Left lung (tissue), 10 donors: Measurements from ENCODE around the gene TRUB1. TPM values are rescaled to one million over a fixed set of nuclear protein-coding genes. Genes with fewer than 3 reads are reported as not detected.

Experiments used
- ATAC-seq: fragments of 200-7000 bp; cut with Tn5 transposase; one replicate; pipeline ENCODE4 v1.9.1; 2020; ENCODE audit warnings: moderate library complexity
- DNase-seq, 4 donors: peaks; one replicate each; pipeline ENCODE4 v3.0.0-alpha.2; 2013 to 2020
- H3K27ac ChIP-seq, 2 donors: fragments of 200-600 bp; sonication (generic) in 1 of 2; one replicate each; pipeline versions ENCODE4 v1.5.0 to v1.8.0; 2020 to 2021
- H3K27me3 ChIP-seq, 2 donors: fragments of 200-600 bp; sonication (generic) in 1 of 2; one replicate each; pipeline versions ENCODE4 v1.5.0 to v1.8.0; 2020 to 2021
- H3K36me3 ChIP-seq, 2 donors: fragments of 200-600 bp; sonication (generic) in 1 of 2; one replicate each; pipeline versions ENCODE4 v1.5.0 to v1.8.0; 2020 to 2021
- H3K4me1 ChIP-seq, 2 donors: fragments of 200-600 bp; one replicate each; pipeline ENCODE4 v1.8.0; 2021
- H3K4me3 ChIP-seq, 2 donors: fragments of 200-600 bp; sonication (generic) in 1 of 2; one replicate each; pipeline versions ENCODE4 v1.5.0 to v1.8.0; 2020 to 2021; ENCODE audit warnings: mild to moderate bottlenecking in 1 of 2
- H3K9me3 ChIP-seq, 2 donors: fragments of 200-600 bp; sonication (generic) in 1 of 2; one replicate each; pipeline versions ENCODE4 v1.5.0 to v1.8.0; 2020 to 2021
- CTCF ChIP-seq, 2 donors: fragments of 200-600 bp; sonication (generic) in 1 of 2; IDR thresholded peaks; one replicate each; pipeline versions ENCODE4 v1.5.0 to v1.8.0; 2021; ENCODE audit warnings: antibody characterized with exemption in 2 of 2
- intact Hi-C, 2 donors: fragments of 100-400 bp; cut with DNase I; formaldehyde crosslinking; loops; one replicate each; pipeline versions ENCODE4 v1.11.2 to v1.14.2; 2022
- polyA plus RNA-seq, 6 donors: library from polyadenylated mRNA; unstranded; fragments of 120-200 nt; gene quantifications; one replicate each; pipeline ENCODE4 v1.2.1, GENCODE V29; 2013; ENCODE audit not compliant: insufficient read length in 6 of 6
- total RNA-seq, 2 donors: library from RNA; stranded (reverse); fragmentation: NEBNext Ultra II Directional; extraction: Animal tissue kit (Norgen Biotek cat#: 25700); gene quantifications; one replicate each; pipeline ENCODE4 v1.2.1, GENCODE V29; 2021
- donor health status: DM: no; HTN: yes; CAD: no.
- donor health status: DM: no; HTN: no; CAD: no.

The TRUB1 gene
- total and polyA plus RNA-seq, 8 donors = 11.8 to 31.5 (median 28.4) TPM

- intact Hi-C loops = no loop called here
- H3K4me1 ChIP-seq = no peaks in the 10 kb centered on the region
- DNase-seq = no peak
- H3K27me3 ChIP-seq = no peaks in the 10 kb centered on the region
- H3K4me3 ChIP-seq = no peak overlapping the region
- H3K9me3 ChIP-seq = no peaks in the 10 kb centered on the region
- H3K27ac ChIP-seq = no peak overlapping the region
- no peak for ATAC-seq
- H3K36me3 ChIP-seq = no peaks in the 10 kb centered on the region
- no peak for TF ChIP-seq CTCF (IDR thresholded peaks at IDR 0.05)
Observed at GRCh38 chr10:114914560-114914959, 23.4 kb upstream of the TRUB1 start.

DNA sequence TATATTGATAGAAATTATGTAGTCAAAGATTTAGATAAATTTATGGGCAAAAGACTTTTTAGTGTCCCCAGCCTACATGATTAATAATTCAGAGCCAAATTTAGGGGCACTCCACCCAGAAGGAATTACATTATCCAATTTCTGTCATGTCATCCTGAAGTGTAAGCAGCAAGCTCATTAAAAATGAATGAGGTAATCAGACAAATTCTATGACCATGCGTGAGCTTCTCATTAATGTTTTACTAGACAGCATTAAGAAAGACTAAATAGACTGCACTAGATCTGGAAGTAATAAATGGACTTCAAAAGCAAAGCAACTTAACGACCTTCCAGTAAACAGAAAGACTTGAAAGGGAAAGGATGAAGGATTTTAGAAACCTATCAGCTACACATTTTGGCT is 22.7 kb upstream of the TRUB1 start:
- TF ChIP-seq CTCF (IDR thresholded peaks at IDR 0.05) = no peak
- no peak overlapping the region for H3K4me3 ChIP-seq
- intact Hi-C loops = no loop called here
- no peaks in the 10 kb centered on the region for H3K9me3 ChIP-seq
- no peak overlapping the region for H3K27ac ChIP-seq
- H3K27me3 ChIP-seq = no peaks in the 10 kb centered on the region
- ATAC-seq = no peak
- H3K36me3 ChIP-seq = no peaks in the 10 kb centered on the region
- DNase-seq = no peak
- no peaks in the 10 kb centered on the region for H3K4me1 ChIP-seq

DNA sequence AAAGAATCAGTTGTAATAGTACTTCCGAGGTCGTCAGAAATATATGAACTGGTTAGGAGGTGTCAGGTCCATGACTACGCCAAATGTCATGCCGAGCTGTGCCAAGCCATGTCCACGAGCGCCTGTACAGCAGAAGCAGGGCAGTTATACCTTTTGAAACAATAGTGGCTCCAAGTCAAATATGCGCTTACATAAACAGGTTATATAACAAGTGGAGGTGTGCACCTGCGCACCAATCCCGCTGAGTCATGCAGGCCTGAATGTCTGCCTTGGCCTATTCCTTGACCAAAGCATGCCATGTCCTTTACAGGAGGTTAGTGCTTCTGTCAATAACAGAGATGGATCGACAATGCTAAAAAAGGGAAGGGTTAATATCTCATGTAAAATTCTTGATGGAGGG is 21.3 kb upstream of the TRUB1 start:
- Histone ChIP-seq H3K36me3 (no peaks in the 10 kb centered on the region), H3K27me3 (no peaks in the 10 kb centered on the region), H3K4me1 (no peaks in the 10 kb centered on the region), H3K4me3 (no peak overlapping the region), H3K27ac (no peak overlapping the region), H3K9me3 (no peaks in the 10 kb centered on the region)
- intact Hi-C loops = no loop called here
- DNase-seq = no peak
- no peak for TF ChIP-seq CTCF (IDR thresholded peaks at IDR 0.05)
- no peak for ATAC-seq

DNA sequence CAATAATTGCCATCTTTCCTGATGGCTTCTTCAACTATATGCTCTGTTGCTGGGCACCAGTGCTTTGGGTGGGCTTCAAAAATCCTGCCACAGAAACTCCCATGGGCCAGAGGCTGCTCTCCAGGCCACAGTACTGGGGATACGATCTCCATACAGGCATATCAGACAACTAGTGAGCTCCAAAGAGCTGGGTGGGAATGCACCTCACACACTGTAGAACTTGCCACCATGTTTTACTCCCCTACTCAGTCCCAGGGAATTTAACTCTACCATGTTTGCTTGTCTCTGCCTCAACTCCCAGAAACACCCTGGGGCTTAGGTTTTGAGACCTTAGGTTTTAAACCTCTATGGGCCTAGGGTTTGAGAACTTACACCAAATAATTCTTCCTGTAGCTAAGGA is 20.5 kb upstream of the TRUB1 start:
- TF ChIP-seq CTCF (IDR thresholded peaks at IDR 0.05) = no peak

DNA sequence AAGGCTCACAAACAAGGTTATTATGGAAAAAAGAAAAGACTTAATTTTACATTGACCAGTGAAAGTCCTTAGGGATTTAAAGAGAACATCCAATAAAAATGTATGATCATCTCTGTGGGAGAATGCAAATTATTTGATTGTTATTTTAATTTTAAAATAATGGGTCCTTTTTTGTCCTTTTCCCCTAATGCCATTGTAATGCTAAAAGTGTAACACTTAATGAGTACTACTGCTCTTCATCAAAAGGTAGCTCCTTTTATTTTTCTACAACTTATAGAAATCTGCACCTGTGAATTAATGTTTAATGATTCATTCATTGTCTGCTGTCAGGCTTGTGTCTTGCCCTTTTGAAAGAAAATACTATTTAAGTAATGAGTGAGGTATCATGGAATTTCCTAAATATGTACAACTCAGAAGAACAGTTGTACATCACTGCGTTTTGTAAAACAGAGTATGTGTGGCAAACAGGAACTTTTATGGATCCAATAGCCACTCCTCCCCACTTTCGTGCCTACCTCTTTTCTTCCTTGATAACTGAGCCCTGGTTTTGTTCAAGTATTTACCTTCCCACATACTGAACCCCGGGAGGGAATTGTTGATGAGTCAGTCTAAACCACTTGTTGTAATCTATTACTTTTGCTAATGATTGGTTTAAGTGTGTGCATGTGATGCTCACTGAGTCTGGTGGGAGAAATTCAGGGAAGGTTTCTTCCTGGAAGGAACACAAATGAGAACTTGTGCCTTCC is 19.9 kb upstream of the TRUB1 start:
- no peak for TF ChIP-seq CTCF (IDR thresholded peaks at IDR 0.05)
- H3K4me1 ChIP-seq = no peaks in the 10 kb centered on the region
- intact Hi-C loops = no loop called here
- H3K9me3 ChIP-seq = no peaks in the 10 kb centered on the region
- no peaks in the 10 kb centered on the region for H3K36me3 ChIP-seq
- no peaks in the 10 kb centered on the region for H3K27me3 ChIP-seq
- ATAC-seq (peak; percentile 27), DNase-seq (no peak)
- no peak overlapping the region for H3K4me3 ChIP-seq
- H3K27ac ChIP-seq = no peak overlapping the region

More for the DNA sequence above, 20.5 kb upstream of the TRUB1 start:
- no peaks in the 10 kb centered on the region for H3K9me3 ChIP-seq
- no peaks in the 10 kb centered on the region for H3K27me3 ChIP-seq
- H3K4me3 ChIP-seq = no peak overlapping the region
- H3K36me3 ChIP-seq = no peaks in the 10 kb centered on the region
- no peaks in the 10 kb centered on the region for H3K4me1 ChIP-seq
- intact Hi-C loops = no loop called here
- no peak overlapping the region for H3K27ac ChIP-seq
- DNase-seq (no peak), ATAC-seq (no peak)
